Chondrocyte (in vitro differentiated cells): ENCODE data around the gene TWSG1. TPM values are rescaled to one million over a fixed set of nuclear protein-coding genes. Genes with fewer than 3 reads are reported as not detected.
"Not testable (repeated sequence)": the region's sequence is repeated elsewhere in the genome, so short reads cannot be mapped to it uniquely, and the experiment has no call there.

Experiments
- DNase-seq: peaks from one replicate; pipeline ENCODE4 v3.0.0; 2021; ENCODE audit warnings: mixed read lengths, low spot score
- H3K27ac Mint-ChIP-seq: one replicate; pipeline ENCODE4 v1.8.0; 2021; ENCODE audit warnings: mild to moderate bottlenecking, moderate library complexity, mixed read lengths; ENCODE audit not compliant: unreplicated experiment
- H3K27me3 Mint-ChIP-seq: 2 replicates; pipeline ENCODE4 v1.8.0; 2021; ENCODE audit warnings: low read depth, mixed read lengths
- H3K36me3 Mint-ChIP-seq: 2 replicates; pipeline ENCODE4 v1.8.0; 2021; ENCODE audit warnings: low read depth, mixed read lengths
- H3K4me1 Mint-ChIP-seq: 2 replicates; pipeline ENCODE4 v1.8.0; 2021; ENCODE audit warnings: low read depth, mild to moderate bottlenecking, mixed read lengths
- H3K4me3 Mint-ChIP-seq: one replicate; pipeline ENCODE4 v1.8.0; 2021; ENCODE audit warnings: mild to moderate bottlenecking, moderate library complexity, mixed read lengths; ENCODE audit not compliant: unreplicated experiment
- H3K9me3 Mint-ChIP-seq: 2 replicates; pipeline ENCODE4 v1.8.0; 2021; ENCODE audit warnings: low read depth, mixed read lengths
- CTCF ChIP-seq: fragments of 200-600 bp; sonication (generic); IDR thresholded peaks from 2 replicates; pipeline ENCODE4 v1.5.0; 2021; ENCODE audit warnings: antibody characterized with exemption, mild to moderate bottlenecking, moderate library complexity
- total RNA-seq: library from RNA; stranded (reverse); gene quantifications from 3 replicates; pipeline ENCODE4 v1.2.1, GENCODE V29; 2021

Gene TWSG1
- total RNA-seq, 1 donor from 2014 or later = 99.5 TPM

DNA sequence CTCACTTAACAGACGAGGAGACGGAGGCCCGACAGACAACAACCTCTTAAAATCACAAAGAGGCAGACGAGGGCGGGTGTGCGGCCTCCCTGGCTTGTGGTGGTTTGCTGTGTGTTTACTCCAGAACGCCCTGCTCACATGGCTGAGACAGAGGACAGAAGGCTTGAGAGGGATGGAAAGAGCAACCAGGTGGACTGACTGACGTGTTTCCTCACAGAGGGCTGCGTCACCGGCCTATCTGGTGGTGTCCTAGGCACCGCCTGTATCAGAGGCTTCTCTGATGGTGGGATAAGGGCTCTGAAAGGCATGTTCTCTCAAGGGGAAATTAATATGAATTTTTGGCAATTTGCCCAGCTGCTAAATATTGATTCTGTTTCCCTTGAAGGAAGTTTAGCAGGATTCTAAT lies 93.7 kb downstream of the TWSG1 start:
- TF ChIP-seq CTCF = no peak
- Mint-ChIP-seq H3K27ac (no peak overlapping the region), H3K9me3 (peaks cover 3% of the 10 kb centered on the region), H3K36me3 (no peaks in the 10 kb centered on the region), H3K27me3 (no peaks in the 10 kb centered on the region), H3K4me3 (no peak overlapping the region), H3K4me1 (peaks cover 1% of the 10 kb centered on the region)
- no peak for DNase-seq

DNA sequence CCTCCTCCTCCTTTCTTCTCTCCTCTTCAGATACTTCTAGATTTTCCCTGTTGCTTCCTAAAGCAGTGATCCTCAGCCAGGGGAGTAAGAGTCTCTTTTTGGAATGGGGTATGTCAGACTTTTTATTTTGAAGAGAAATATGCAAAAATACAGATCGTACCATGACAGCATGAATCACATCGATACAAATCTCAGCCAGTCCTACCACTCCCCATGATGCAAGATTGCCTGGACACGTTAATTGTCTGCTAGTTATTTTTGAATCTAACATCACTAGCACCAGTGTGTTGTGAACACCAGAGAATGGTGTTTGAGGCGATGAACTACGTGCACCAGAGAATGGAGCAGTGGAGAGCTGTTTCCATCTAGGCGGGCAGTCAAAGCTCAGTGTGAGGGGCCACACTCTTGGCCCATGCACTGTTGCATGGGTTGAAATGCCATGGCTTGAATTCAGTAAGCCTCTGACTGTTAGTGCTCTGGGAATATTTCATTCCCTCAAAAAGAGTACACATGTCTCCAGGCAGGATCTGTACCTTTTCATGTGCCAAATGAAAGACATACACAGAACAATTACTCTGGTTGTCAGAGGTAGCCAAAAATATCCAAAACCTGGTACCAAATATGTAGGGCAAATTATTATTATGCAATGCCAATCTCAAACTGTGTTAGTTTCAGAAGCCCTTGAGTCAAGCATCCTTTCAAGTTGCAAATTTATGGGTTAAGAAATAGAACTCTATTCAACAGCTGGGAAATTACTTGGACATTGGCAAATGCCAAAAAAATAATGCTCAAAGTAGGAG lies 94.5 kb downstream of the TWSG1 start:
- H3K4me3 Mint-ChIP-seq = no peak overlapping the region

GRCh38 chr18:9429662-9429993 lies 95.1 kb downstream of the TWSG1 start:
- Mint-ChIP-seq H3K27me3 (no peaks in the 10 kb centered on the region), H3K4me1 (peaks cover 11% of the 10 kb centered on the region), H3K4me3 (no peak overlapping the region), H3K9me3 (peaks cover 3% of the 10 kb centered on the region), H3K36me3 (no peaks in the 10 kb centered on the region), H3K27ac (no peak overlapping the region)
- no peak for DNase-seq
- no peak for TF ChIP-seq CTCF

More for the DNA sequence above, 94.5 kb downstream of the TWSG1 start:
- DNase-seq = no peak
- no peak overlapping the region for H3K27ac Mint-ChIP-seq
- H3K27me3 Mint-ChIP-seq = no peaks in the 10 kb centered on the region
- H3K9me3 Mint-ChIP-seq = peaks cover 3% of the 10 kb centered on the region
- H3K4me1 Mint-ChIP-seq = peaks cover 9% of the 10 kb centered on the region
- no peaks in the 10 kb centered on the region for H3K36me3 Mint-ChIP-seq
- TF ChIP-seq CTCF = no peak

DNA sequence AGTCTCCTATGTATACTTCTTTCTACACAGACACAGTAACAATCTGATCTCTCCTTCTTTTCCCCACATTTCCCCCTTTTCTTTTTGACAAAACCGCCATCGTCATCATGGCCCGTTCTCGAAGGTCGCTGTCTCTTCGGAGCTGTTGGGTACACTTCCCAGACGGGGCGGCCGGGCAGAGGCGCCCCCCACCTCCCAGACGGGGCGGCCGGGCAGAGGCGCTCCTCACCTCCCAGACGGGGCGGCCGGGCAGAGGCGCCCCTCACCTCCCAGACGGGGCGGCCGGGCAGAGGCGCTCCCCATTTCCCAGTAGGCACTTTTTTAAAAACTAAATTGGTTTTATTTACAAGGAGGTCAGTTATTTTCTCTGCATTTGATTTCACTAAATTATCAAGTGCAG lies 95.7 kb downstream of the TWSG1 start:
- H3K9me3 Mint-ChIP-seq, DNase-seq: not testable (repeated sequence)

DNA sequence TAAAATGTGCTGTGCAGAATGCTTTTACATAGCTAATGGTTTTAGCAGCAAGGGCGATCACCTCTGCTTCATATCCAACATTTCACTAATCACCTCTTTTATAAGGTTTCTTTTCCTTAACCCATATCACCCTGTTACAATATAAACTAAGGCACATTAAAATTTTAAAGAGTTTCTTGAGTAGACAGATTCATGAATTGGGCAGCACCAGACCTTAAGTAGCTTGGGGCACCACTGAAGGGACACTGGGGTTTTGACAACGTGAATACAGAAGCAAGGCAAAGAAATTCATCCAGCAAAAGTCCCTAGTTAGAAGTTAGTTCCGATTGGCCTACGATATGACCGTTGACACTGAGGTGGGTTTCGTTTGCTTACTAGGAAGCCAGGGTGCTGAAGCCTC lies 96.7 kb downstream of the TWSG1 start:
- Mint-ChIP-seq H3K36me3 (no peaks in the 10 kb centered on the region), H3K27ac (no peak overlapping the region), H3K27me3 (no peaks in the 10 kb centered on the region), H3K4me3 (no peak overlapping the region), H3K9me3 (peaks cover 3% of the 10 kb centered on the region), H3K4me1 (peaks cover 13% of the 10 kb centered on the region)
- no peak for TF ChIP-seq CTCF
- DNase-seq = no peak

More for the DNA sequence above, 95.7 kb downstream of the TWSG1 start:
- not testable (repeated sequence) for H3K4me3 Mint-ChIP-seq, H3K27ac Mint-ChIP-seq, H3K36me3 Mint-ChIP-seq, H3K27me3 Mint-ChIP-seq
- H3K4me1 Mint-ChIP-seq = peaks cover 11% of the 10 kb centered on the region

- not testable (repeated sequence) for H3K27me3 Mint-ChIP-seq, H3K27ac Mint-ChIP-seq, H3K36me3 Mint-ChIP-seq, H3K4me3 Mint-ChIP-seq, DNase-seq, H3K9me3 Mint-ChIP-seq
- H3K4me1 Mint-ChIP-seq = peaks cover 22% of the 10 kb centered on the region
Observed at GRCh38 chr18:9433122-9433521, 98.5 kb downstream of the TWSG1 start.
